ENCODE results near the gene CARD10. TPM values are rescaled to one million over a fixed set of nuclear protein-coding genes. Genes with fewer than 3 reads are reported as not detected.
"Not testable (repeated sequence)": the region's sequence is repeated elsewhere in the genome, so short reads cannot be mapped to it uniquely, and the experiment has no call there.

CARD10 gene
- total and polyA plus RNA-seq, 5 donors, result 6.6 to 11.4 (median 8.5) TPM

DNA sequence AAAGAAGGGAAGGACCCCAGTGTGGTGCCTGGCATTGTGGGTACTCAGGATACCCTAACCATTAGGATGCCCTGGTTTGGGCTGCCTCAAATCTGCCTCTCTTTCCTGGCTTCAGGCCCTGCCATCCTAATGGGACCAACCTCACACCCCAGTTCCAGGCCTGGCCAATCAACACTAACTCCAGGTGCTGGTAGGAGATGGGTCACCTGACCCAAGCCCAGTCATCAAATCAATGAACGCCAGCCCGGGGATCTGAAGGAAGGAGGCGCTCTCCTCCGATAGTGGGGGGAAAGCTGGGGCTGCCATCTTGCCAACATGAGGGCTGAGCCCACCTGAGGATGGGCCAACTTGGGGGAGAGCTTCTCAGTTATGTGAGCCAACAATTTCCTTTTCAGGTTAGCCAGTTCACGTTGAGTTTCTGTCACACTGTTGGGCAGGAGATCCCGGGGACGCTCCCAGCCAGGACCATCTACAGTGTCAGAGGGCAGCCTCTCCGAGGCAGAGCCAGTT is 45.7 kb downstream of the CARD10 start:
- ATAC-seq, result no peak
- 77% methylated on average over 8 of the region's 8 CpGs for WGBS

DNA sequence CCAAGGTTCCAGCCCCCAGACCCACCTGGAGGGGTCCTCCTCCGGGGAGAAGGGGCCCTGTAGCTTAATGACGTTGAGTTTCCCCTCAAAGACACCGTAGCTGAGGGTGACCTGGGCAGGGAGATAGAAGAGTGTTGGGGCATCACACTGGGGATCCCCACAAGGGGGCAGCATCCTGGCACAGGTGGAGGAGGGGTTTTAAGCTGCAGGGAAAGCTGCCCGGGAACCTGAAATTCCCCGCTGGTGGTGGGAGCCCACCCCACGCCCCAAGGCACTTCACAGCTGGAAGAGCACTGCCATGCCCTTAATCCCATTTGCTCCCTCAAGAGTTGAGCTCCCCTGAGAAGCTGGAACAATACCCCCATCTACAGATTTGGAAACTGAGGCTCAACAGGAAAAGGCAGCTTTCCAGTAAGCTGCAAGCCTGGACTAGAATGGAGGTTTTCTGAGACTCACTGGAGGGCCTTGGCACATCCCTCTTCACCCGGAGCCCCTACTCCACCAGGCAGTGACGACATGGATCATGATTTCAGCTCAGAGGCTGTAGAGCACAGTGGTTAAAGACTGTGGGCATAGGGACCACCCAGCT is 46.7 kb downstream of the CARD10 start:
- WGBS, result 31% methylated on average over 8 of the region's 8 CpGs
- H3K27me3 ChIP-seq (ENCODE audit: control insufficient read depth, insufficient read depth), result no peaks in the 10 kb centered on the region
- no peak overlapping the region for H3K4me3 ChIP-seq (ENCODE audit: low read length)
- intact Hi-C loops (cut with DNase I), result no loop called here
- DNase-seq (peak in 1 of 3 donors; percentile 59), ATAC-seq (peak in 1 of 2 donors; percentile 16)
- no peak overlapping the region for H3K27ac ChIP-seq (ENCODE audit: low read length)
- no peaks in the 10 kb centered on the region for H3K9me3 ChIP-seq (ENCODE audit: control insufficient read depth, low read length)
- no peaks in the 10 kb centered on the region for H3K4me1 ChIP-seq (ENCODE audit: control insufficient read depth, insufficient read depth, low read length)

More for the DNA sequence above, 45.7 kb downstream of the CARD10 start:
- Histone ChIP-seq H3K9me3 (ENCODE audit: control insufficient read depth, low read length) (no peaks in the 10 kb centered on the region), H3K27ac (ENCODE audit: low read length) (no peak overlapping the region), H3K4me3 (ENCODE audit: low read length) (no peak overlapping the region), H3K4me1 (ENCODE audit: control insufficient read depth, insufficient read depth, low read length) (no peaks in the 10 kb centered on the region), H3K27me3 (ENCODE audit: control insufficient read depth, insufficient read depth) (no peaks in the 10 kb centered on the region)
- intact Hi-C loops (cut with DNase I), result no loop called here
- DNase-seq, result no peak

DNA sequence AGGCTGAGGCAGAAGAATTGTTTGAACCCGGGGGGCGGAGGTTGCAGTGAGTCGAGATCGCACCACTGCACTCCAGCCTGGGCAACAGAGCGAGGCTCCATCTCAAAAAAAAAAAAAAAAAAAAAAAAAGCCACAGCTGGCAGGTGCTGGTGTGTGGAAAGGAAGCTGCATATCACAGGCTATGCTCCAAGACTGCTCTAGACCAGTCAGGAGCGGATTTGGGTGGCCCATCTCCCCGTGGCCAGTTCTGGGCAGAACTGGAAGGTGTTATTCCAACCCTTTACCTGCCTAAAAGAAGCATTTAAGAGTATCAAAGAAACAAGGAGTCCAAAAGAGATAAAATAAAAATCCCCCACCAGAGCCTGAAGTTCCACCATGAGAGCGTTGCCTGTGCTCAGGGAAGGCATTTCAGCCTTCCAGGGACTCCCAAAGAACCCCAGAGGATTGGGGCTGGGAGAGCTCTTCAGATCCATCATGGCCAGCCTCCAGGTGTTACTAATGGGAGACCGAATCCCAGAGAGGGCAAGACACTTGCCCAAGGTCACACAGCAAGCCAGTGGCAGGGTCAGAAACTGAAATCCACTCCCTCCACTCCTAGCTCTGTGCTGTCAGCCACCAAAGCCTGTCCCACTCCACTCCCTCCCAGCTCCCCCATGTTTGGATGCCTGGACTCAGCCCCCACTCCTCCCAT is 47.3 kb downstream of the CARD10 start:
- intact Hi-C loops (cut with DNase I), result no loop called here
- Histone ChIP-seq H3K4me3 (ENCODE audit: low read length) (no peak overlapping the region), H3K27ac (ENCODE audit: low read length) (no peak overlapping the region), H3K4me1 (ENCODE audit: control insufficient read depth, insufficient read depth, low read length) (no peaks in the 10 kb centered on the region), H3K9me3 (ENCODE audit: control insufficient read depth, low read length) (no peaks in the 10 kb centered on the region), H3K27me3 (ENCODE audit: control insufficient read depth, insufficient read depth) (no peaks in the 10 kb centered on the region)
- 81% methylated on average over 9 of the region's 9 CpGs for WGBS
- DNase-seq, result no peak
- ATAC-seq, result no peak

DNA sequence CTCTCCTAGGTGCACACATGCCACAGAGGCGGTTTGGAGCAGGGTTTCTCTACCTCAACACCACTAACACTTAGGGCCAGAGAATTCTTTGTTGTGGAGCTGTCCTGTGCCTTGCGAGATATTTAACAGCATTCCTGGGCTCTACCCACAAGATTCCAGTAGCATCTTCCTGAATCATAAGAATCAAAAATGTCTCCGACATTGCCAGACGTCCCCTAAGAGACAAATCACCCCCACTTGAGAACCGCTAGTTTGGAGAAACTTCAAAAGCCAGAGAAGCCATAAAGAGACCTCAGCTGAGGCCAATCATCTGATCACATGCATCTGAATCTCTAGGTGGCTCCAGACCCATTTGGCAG is 49.1 kb downstream of the CARD10 start:
- Histone ChIP-seq H3K4me3 (ENCODE audit: low read length) (no peak overlapping the region), H3K27ac (ENCODE audit: low read length) (no peak overlapping the region), H3K27me3 (ENCODE audit: control insufficient read depth, insufficient read depth) (no peaks in the 10 kb centered on the region), H3K4me1 (ENCODE audit: control insufficient read depth, insufficient read depth, low read length) (no peaks in the 10 kb centered on the region), H3K9me3 (ENCODE audit: control insufficient read depth, low read length) (no peaks in the 10 kb centered on the region)
- no peak for ATAC-seq
- 73% methylated on average over 5 of the region's 5 CpGs for WGBS
- DNase-seq, result no peak
- intact Hi-C loops (cut with DNase I), result no loop called here

DNA sequence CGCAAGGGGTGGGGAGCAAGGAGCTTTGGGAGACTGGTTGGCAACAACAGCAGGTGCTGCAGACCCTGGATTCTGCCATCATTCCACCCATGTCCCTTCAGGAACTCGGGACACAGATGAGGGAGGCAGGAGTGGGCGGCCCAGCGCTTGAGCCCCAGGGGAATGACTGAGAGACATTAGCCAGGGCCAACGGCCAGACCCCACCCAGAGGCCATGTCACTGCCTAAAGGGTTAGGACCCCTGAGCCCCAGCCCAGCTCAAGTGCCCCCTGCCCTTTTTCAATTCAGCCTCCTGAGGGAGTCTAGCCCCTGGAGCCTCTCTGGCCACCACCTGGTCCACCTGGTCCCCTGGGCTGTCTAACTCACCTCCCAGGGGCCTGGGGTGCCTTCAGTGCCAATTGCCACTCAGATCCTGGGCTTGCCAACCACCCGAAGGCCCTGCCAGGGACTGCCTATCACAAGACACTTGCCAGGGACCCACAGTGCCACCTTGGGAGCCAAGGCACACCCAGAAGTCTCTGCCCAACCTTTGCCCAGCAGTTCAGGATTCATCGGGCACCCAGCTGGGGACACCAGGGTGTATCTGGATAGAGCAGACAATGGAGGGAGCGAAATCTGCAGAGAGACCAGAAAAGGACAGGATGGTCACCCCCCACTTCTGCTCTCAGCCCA is 49.7 kb downstream of the CARD10 start:
- intact Hi-C loops (cut with DNase I), result loop anchor here in 1 of 4 donors (10.0 kb wide), 1 partner anchor 55 kb away; no protein-coding TSS in a partner anchor
- no peak for ATAC-seq
- H3K27me3 ChIP-seq (ENCODE audit: control insufficient read depth, insufficient read depth), result no peaks in the 10 kb centered on the region

DNA sequence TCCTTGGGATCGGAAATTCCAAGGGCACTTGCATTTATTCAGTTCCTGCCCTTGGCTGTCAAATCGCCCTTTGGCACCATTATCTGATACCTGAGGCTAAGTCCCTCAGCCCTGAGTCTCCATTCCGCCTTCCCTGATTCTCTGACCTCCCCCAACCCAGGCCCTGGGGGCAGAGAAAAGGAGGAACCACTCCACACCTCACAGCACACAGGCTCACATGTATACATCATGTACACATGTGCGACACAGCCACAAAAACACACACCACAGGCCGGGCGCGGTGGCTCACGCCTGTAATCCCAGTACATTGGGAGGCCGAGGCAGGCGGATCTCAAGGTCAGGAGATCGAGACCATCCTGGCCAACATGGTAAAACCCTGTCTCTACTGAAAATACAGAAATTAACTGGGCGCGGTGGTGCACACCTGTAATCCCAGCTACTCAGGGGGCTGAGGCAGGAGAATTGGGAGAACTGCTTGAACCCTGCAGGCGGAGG is 51.0 kb downstream of the CARD10 start:
- ATAC-seq, result not testable (repeated sequence)
- 89% methylated on average over 14 of the region's 14 CpGs for WGBS

More for the DNA sequence above, 49.7 kb downstream of the CARD10 start:
- DNase-seq, result no peak
- Histone ChIP-seq H3K4me3 (ENCODE audit: low read length) (no peak overlapping the region), H3K27ac (ENCODE audit: low read length) (no peak overlapping the region), H3K4me1 (ENCODE audit: control insufficient read depth, insufficient read depth, low read length) (no peaks in the 10 kb centered on the region), H3K9me3 (ENCODE audit: control insufficient read depth, low read length) (no peaks in the 10 kb centered on the region)
- WGBS, result 72% methylated on average over 8 of the region's 8 CpGs

DNA sequence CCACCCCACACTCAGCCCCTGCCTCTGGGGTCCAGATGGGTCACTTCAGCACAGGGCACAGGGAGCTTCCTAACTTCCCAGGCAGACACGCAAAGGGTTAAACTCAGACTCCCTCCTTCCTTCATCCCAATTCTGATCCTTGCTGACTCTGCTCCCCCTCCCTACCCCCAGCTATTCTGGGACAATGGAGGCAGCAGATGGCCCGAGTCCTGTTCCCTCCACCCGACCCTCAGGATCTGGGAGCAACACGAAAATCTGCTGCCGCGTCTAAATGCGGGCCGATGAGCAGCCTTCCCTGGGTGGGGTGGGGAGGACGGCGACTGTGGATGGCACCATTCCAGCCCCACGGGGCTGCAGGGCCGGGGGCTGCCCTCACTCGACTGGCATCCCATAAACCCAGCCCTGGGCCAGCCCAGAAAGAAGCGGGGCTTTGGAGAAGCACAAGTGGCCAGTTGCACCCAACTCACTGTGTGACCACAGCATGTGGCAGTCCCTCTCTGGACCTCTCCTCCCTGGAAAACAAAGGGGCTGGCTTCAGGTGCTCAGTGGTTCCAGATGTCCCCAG is 51.7 kb downstream of the CARD10 start:
- intact Hi-C loops (cut with DNase I), result loop anchor here in 1 of 4 donors (10.0 kb wide), 1 partner anchor 57 kb away; no protein-coding TSS in a partner anchor
- no peak overlapping the region for H3K27ac ChIP-seq (ENCODE audit: low read length)
- H3K4me3 ChIP-seq (ENCODE audit: low read length), result no peak overlapping the region
- DNase-seq, result no peak
- H3K4me1 ChIP-seq (ENCODE audit: control insufficient read depth, insufficient read depth, low read length), result no peaks in the 10 kb centered on the region
- WGBS, result 54% methylated on average over 14 of the region's 14 CpGs
- H3K27me3 ChIP-seq (ENCODE audit: control insufficient read depth, insufficient read depth), result no peaks in the 10 kb centered on the region
- H3K9me3 ChIP-seq (ENCODE audit: control insufficient read depth, low read length), result no peaks in the 10 kb centered on the region
- ATAC-seq, result no peak

More for the DNA sequence above, 51.0 kb downstream of the CARD10 start:
- intact Hi-C loops (cut with DNase I), result loop anchor here in 1 of 4 donors (10.0 kb wide), 1 partner anchor 57 kb away; no protein-coding TSS in a partner anchor
- not testable (repeated sequence) for DNase-seq; H3K9me3 ChIP-seq (ENCODE audit: control insufficient read depth, low read length); H3K4me3 ChIP-seq (ENCODE audit: low read length); H3K27ac ChIP-seq (ENCODE audit: low read length); H3K27me3 ChIP-seq (ENCODE audit: control insufficient read depth, insufficient read depth); H3K4me1 ChIP-seq (ENCODE audit: control insufficient read depth, insufficient read depth, low read length)

DNA sequence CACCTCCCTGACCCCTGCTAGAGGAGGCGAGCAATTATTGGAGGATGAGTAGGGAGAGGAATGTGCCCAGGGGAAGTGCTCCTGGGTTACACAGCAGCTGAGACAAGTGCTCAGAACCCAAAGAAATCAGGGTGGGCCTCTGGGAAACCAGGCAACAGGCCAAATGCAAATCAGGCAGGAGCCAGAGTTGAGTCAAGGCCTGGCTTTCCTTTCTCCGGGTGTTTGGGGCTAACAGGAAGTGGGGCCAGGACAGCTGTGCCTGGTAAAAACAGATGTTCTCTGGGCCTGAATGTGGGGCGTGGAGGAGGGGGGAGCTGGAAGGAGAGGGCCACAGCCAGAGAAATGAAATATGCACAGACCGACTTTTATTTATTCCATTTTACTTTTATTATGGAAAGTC is 55.0 kb downstream of the CARD10 start:
- Histone ChIP-seq H3K4me1 (ENCODE audit: control insufficient read depth, insufficient read depth, low read length) (no peaks in the 10 kb centered on the region), H3K4me3 (ENCODE audit: low read length) (no peak overlapping the region), H3K27me3 (ENCODE audit: control insufficient read depth, insufficient read depth) (no peaks in the 10 kb centered on the region), H3K9me3 (ENCODE audit: control insufficient read depth, low read length) (no peaks in the 10 kb centered on the region), H3K27ac (ENCODE audit: low read length) (no peak overlapping the region)
- DNase-seq (no peak), ATAC-seq (peak in 1 of 2 donors; percentile 38)
- intact Hi-C loops (cut with DNase I), result loop anchor here in 1 of 4 donors (10.0 kb wide), 1 partner anchor 61 kb away; no protein-coding TSS in a partner anchor
- WGBS, result 35% methylated on average over 4 of the region's 4 CpGs

DNA sequence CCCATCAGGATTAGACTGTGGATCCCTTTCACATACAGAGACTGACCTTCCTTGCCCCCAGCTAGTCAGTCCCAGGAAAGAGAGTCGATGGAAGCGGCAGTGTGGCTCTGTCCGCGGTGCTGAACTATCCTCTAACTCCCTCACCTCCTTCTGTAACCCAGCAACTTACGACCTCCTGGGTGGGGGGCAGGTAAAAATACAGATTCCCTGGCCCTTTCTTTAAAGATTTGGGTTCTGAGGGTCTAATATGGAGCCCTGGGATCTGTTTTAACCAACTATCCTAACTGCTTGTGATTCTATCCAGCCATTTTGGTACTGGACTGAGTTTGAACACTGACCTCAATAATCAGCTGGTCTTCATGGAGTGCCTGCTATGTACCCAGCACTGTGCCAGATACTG is 56.2 kb downstream of the CARD10 start:
- Histone ChIP-seq H3K27me3 (ENCODE audit: control insufficient read depth, insufficient read depth) (no peaks in the 10 kb centered on the region), H3K9me3 (ENCODE audit: control insufficient read depth, low read length) (no peaks in the 10 kb centered on the region), H3K4me1 (ENCODE audit: control insufficient read depth, insufficient read depth, low read length) (no peaks in the 10 kb centered on the region), H3K4me3 (ENCODE audit: low read length) (no peak overlapping the region), H3K27ac (ENCODE audit: low read length) (no peak overlapping the region)
- 10% methylated on average over 5 of the region's 5 CpGs for WGBS
- ATAC-seq (peak; percentile 27 to 44), DNase-seq (peak in 1 of 3 donors; percentile 64)
- intact Hi-C loops (cut with DNase I), result loop anchor here in 1 of 4 donors (10.0 kb wide), 1 partner anchor 62 kb away; no protein-coding TSS in a partner anchor

DNA sequence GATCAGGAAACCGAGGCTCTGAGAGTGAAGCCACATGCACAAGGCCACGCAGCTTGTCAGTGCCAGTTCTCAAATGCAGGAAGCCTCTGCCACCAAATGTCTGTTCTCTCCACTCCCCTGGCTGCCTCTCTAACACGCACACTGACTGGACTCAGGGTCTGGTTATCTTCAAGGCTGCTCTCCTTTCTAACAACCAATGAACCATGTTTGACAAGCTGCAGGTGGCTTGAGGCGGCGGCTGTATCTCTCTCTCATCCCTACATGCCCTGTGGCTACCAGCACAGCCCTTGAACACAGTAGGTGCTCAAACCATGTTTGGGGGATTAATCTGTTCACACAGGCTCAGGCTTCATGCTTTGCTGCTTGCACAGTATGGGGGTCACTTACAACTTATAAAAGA is 56.8 kb downstream of the CARD10 start:
- WGBS, result 58% methylated on average over 5 of the region's 5 CpGs

More for the DNA sequence above, 56.8 kb downstream of the CARD10 start:
- Histone ChIP-seq H3K27ac (ENCODE audit: low read length) (no peak overlapping the region), H3K4me3 (ENCODE audit: low read length) (no peak overlapping the region), H3K27me3 (ENCODE audit: control insufficient read depth, insufficient read depth) (no peaks in the 10 kb centered on the region), H3K9me3 (ENCODE audit: control insufficient read depth, low read length) (no peaks in the 10 kb centered on the region), H3K4me1 (ENCODE audit: control insufficient read depth, insufficient read depth, low read length) (no peaks in the 10 kb centered on the region)
- intact Hi-C loops (cut with DNase I), result loop anchor here in 1 of 4 donors (10.0 kb wide), 1 partner anchor 62 kb away; no protein-coding TSS in a partner anchor
- no peak for ATAC-seq
- no peak for DNase-seq

Measured in right cardiac atrium (tissue), 5 donors.